Measurements from ENCODE around the gene MKNK2.

MKNK2 gene

DNA sequence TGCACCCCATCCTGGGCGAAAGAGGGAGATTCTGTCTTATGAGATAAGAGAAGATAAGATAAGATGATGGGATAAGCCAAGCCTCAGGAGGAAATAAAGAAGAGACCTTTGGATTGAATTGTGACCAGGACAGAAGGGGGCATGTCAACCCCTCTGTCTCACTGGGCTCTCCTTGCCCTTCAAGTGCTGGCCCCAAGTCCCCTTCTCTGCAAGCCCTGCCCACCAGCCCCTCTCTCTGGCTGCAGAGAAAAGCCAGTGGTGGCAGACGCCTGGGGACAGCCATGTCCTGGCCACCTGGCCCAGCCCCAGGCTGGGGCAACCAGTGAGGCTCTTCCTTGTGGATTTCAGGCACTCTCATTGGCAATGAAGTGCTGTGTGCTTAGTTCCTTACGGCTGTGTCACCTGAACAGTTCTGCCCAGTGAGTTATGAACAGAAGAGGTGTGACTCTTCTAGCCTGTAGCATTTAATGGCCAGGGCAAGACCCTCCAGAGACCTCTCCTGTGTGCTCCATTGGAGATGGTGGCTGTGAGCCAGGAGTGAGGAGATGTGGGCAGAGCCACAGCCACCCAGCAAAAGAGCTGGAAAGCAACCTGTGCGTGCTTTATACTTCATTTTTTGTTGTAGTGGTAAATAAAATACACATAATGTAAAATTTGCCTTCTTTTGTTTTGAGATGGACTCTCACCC lies 29.4 kb downstream of the MKNK2 start:
- DNase-seq = no peak

GRCh38 chr19:2018752-2019151 lies 32.3 kb downstream of the MKNK2 start:
- DNase-seq = no peak

- DNase-seq = peak; percentile 60
Observed at GRCh38 chr19:2016041-2016807, 34.8 kb downstream of the MKNK2 start.

GRCh38 chr19:2015608-2015950 lies 35.5 kb downstream of the MKNK2 start, which contains the start of gene BTBD2:
Gene BTBD2 (minus strand): TSS chr19:2015714. CDS start chr19:2015703, 11 bp downstream.
- peak; percentile 43 for DNase-seq

DNA sequence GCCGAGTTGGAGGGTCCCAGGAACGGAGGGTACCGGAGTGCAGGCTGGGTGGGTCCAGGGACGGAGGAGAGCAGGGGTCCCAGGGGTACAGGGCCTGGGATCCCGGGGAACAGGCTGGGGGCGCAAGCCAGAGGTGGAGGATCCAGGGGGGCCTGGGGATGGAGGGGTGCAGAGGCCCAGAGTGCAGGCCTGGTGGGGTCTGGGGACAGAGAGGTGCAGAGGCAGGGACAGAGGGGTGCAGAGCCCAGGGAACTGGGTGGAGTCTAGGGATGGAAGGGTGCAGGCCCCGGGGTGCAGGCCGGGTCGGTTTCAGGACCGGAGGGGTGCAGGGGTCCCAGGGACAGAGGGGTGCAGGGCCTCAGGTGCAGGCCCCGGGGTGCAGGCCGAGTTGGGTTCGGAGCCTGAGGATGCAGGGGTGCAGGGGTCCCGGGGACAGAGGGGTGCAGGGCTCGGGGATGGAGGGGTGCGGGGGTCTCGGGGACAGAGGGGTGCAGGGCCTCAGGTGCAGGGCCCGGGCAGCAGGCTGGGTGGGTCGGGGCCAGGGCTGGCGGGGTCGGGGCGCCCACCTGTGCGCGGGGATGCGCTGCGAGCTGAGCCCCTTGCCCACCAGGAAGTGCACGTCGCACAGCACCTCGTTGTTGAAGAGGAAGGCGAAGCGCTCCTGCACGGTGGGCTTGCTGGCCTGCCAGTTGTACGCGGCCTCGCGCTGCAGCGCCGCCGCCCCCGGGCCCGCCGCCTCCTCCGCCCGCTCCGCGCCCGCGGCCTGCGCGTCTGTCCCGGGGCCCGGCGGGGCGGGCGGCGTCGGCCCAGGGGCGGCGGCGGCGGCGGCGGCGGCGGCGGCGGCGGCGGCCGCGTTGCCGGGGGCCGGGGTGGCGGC lies 36.1 kb downstream of the MKNK2 start:
- DNase-seq = no peak

DNA sequence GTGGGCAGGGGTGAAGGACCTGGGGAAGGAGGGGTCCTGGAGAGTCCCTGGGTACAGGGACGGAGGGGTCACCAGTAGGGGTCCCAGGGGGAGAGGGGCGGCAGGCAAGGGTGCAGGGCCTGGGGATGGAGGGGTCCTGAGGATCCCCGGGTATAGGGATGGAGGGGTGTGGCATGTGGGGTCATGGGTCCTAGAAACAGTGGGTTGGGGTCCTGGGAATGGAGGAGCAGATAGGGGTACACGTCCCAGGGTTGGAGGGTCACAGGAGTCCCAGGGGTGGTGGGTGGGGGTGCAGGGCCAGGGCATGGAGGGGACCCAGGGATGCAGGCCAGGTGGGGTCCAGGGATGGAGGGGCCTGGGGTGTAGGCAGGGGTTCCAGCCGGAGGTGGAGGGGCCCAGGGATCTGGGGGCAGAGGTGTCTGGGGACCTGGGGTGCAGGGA lies 36.9 kb downstream of the MKNK2 start:
- no peak for DNase-seq

GRCh38 chr19:2013683-2013961 lies 37.4 kb downstream of the MKNK2 start:
- DNase-seq = no peak

- DNase-seq = no peak
Observed at GRCh38 chr19:2012941-2013682, 37.9 kb downstream of the MKNK2 start.

- no peak for DNase-seq
Observed at GRCh38 chr19:2011169-2011568, 39.9 kb downstream of the MKNK2 start.

GRCh38 chr19:2010135-2010668 lies 40.8 kb downstream of the MKNK2 start:
- no peak for DNase-seq

DNA sequence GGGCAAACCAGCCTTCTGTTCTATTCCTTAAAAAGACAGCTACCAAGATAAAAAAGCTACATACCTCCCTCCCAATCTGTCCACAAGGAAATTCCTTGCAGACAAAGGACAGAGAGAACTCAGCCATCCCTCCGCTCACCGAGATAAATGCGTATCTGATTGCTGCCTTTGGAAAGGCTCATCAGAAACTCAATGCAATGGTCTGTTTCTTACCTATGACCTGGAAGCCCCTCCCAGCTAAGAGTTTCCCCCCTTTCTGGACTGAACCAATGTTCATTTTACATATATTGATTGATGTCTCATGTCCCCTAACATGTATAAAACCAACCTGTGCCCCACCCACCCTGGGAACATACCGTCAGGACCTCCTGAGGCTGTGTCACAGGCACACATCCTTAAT lies 47.2 kb downstream of the MKNK2 start:
- DNase-seq = no peak

DNA sequence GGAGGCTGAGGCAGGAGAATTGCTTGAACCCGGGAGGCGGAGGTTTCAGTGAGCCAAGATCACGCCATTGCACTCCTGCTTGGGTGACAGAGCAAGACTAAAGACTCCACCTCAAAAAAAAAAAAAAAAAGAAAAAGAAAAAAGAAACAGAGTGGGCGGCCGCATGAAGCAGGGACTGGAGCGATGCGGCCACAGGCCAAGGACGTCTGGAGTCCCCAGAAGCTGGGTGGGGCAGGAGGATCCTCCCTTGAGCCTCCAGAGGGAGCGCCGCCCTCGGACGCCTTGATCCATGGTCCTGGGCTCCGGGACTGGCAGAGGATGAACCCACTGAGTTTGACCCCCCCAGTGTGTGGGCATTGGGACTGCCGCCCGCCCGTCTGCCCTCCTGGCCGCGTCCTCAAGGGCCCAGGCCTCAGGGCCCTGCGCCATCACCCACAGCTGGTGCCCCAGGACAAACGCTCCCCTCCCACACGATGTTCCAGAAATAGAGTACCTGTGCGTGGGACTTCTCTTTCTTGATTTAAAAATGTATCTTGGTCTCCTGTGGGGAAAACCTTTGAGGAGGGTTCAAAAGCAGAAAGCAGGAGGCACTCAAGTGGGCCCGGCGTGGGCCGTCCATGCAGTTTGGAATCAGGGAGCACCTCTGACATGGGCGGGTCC lies 51.1 kb downstream of the MKNK2 start:
- no peak for DNase-seq

GRCh38 chr19:1998712-1999708 lies 52.0 kb downstream of the MKNK2 start:
- no peak for DNase-seq

DNA sequence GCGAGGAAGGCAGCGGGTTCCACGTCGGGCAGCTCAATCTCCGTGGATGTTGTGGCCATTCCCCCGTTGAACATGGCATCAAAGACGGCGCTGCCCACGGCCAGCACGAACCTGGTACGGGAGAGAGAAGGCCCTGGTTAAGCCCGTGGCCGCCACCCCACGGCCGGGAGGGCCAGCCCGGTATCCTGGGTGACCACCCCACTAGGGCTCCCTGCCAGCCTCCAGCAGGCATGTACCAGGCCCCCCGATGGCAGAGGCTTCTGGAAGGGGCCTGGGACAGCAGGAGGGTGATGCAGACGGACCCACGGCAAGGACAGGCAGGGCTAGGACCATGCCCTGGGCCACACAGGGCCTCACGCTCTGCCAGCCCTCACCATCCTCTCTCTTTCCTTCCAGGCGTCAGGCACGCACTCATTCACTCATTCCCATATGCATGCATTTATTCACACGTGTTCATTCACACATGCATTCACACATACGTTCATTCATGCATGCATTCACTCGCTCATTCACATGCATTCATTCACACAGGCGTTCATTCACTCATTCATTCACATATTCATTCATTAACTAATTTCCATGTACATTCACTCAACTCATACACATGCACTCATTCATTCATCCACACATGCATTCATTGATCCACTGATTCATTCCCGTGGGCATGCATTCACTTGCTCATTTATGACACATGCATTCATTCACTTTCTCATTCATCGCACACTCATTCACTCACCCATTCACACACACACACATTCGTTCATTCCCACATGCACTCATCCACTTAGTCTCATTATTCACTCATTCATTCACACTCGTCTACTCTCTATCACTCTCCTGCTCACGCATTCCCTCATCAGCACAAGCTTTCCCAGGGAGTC lies 53.5 kb downstream of the MKNK2 start:
- DNase-seq = no peak

DNA sequence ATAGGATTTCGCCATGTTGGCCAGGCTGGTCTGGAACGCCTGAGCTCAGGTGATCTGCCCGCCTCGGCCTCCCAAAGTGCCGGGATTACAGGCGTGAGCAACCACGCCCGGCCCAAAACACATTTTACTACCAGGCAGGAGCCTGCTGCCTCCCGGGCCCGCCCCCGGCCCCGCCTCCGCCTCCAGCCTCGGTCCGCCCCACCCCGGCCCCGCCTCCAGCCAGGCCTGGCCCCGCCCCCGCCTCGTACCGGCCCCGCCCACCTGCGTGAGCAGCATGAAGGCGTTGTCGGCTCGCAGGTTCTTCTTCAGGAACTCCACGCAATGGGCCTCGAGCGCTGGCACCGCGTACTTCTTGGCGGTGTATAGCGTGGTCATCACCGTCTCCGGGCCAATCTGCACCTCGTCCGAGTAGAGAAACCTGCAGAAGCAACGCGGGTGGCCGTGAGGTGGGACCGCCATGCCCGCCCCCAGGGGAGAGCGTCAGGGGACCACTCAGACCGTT lies 58.2 kb downstream of the MKNK2 start:
- DNase-seq = no peak

GRCh38 chr19:1991018-1991913 lies 59.8 kb downstream of the MKNK2 start:
- no peak for DNase-seq

GRCh38 chr19:1990230-1991017 lies 60.6 kb downstream of the MKNK2 start:
- DNase-seq = no peak

Measured in OCI-M1 (cell line).